Tibial artery (tissue), 4 donors: ENCODE data around the gene MRAS.

Experiments used
- DNase-seq, 2 donors: peaks; one replicate each; pipeline ENCODE4 v3.0.0-alpha.2; 2019
- H3K27ac ChIP-seq, 2 donors: fragments of 200-600 bp; sonication (generic) in 1 of 2; 1 replicate in 1 of 2; 2 replicates in 1 of 2; pipeline ENCODE4 v1.5.1; 2018 to 2019; ENCODE audit warnings: mild to moderate bottlenecking in 1 of 2
- H3K27me3 ChIP-seq, 2 donors: fragments of 200-600 bp; sonication (generic) in 1 of 2; one replicate each; pipeline versions ENCODE4 v1.5.1 to v1.6.0; 2016 to 2019
- H3K36me3 ChIP-seq, 3 donors: fragments of 200-600 bp; sonication (generic) in 2 of 3; one replicate each; pipeline ENCODE4 v1.5.1; 2016 to 2019; ENCODE audit warnings: mild to moderate bottlenecking in 2 of 3
- H3K4me1 ChIP-seq, 4 donors: fragments of 200-600 bp; sonication (generic) in 2 of 4; 1 replicate in 3 of 4; 2 replicates in 1 of 4; pipeline ENCODE4 v1.5.1; 2016 to 2019
- H3K4me3 ChIP-seq, 2 donors: fragments of 200-600 bp; sonication (generic) in 1 of 2; 1 replicate in 1 of 2; 2 replicates in 1 of 2; pipeline ENCODE4 v1.5.1; 2018 to 2019; ENCODE audit warnings: mild to moderate bottlenecking in 2 of 2
- H3K9me3 ChIP-seq, 3 donors: fragments of 200-600 bp; sonication (generic) in 1 of 3; one replicate each; pipeline ENCODE4 v1.5.1; 2016 to 2019
- CTCF ChIP-seq, 2 experiments: fragments of 200-600 bp in 1 of 2; fragments of 450-650 bp in 1 of 2; IDR thresholded peaks; one replicate each; pipeline ENCODE4 v1.5.1; 2017 to 2019; ENCODE audit warnings: antibody characterized with exemption in 2 of 2, mild to moderate bottlenecking in 1 of 2, moderate library complexity in 1 of 2
- intact Hi-C: fragments of 100-400 bp; cut with DNase I; formaldehyde crosslinking; loops from one replicate; pipeline ENCODE4 v1.15.0; 2023; ENCODE audit warnings: low total_unique reads

MRAS gene

GRCh38 chr3:138398791-138399575 lies 50.6 kb downstream of the MRAS start:
- TF ChIP-seq CTCF (IDR thresholded peaks at IDR 0.05), result no peak
- H3K4me3 ChIP-seq, result no peak overlapping the region
- intact Hi-C loops, result no loop called here
- no peaks in the 10 kb centered on the region for H3K9me3 ChIP-seq
- no peak for DNase-seq
- H3K27ac ChIP-seq, result no peak overlapping the region
- H3K4me1 ChIP-seq, result no peaks in the 10 kb centered on the region
- no peaks in the 10 kb centered on the region for H3K27me3 ChIP-seq
- H3K36me3 ChIP-seq, result peaks cover 32 to 59% (median 56%) of the 10 kb centered on the region in 3 donors

- H3K27me3 ChIP-seq, result no peaks in the 10 kb centered on the region
- H3K4me3 ChIP-seq, result no peak overlapping the region
- no peak for TF ChIP-seq CTCF (IDR thresholded peaks at IDR 0.05)
- no peaks in the 10 kb centered on the region for H3K4me1 ChIP-seq
- no peaks in the 10 kb centered on the region for H3K9me3 ChIP-seq
- H3K27ac ChIP-seq, result no peak overlapping the region
- DNase-seq, result peak in 1 of 2 donors; percentile 42
- intact Hi-C loops, result no loop called here
- H3K36me3 ChIP-seq, result peaks cover 40 to 67% (median 64%) of the 10 kb centered on the region in 3 donors
These were observed 51.4 kb downstream of the MRAS start for GRCh38 chr3:138399766-138400165.

- intact Hi-C loops, result no loop called here
- no peak for TF ChIP-seq CTCF (IDR thresholded peaks at IDR 0.05)
- Histone ChIP-seq H3K4me3 (no peak overlapping the region), H3K27ac (no peak overlapping the region), H3K9me3 (no peaks in the 10 kb centered on the region), H3K4me1 (no peaks in the 10 kb centered on the region), H3K27me3 (no peaks in the 10 kb centered on the region), H3K36me3 (peaks cover 49 to 76% (median 73%) of the 10 kb centered on the region in 3 donors)
- DNase-seq, result peak in 1 of 2 donors; percentile 41
These were observed 52.3 kb downstream of the MRAS start for GRCh38 chr3:138400651-138401070.

- Histone ChIP-seq H3K27me3 (no peaks in the 10 kb centered on the region), H3K27ac (no peak overlapping the region), H3K9me3 (no peaks in the 10 kb centered on the region), H3K4me1 (no peaks in the 10 kb centered on the region), H3K4me3 (no peak overlapping the region), H3K36me3 (peaks cover 52 to 78% (median 75%) of the 10 kb centered on the region in 3 donors)
- TF ChIP-seq CTCF (IDR thresholded peaks at IDR 0.05), result no peak
- no peak for DNase-seq
- intact Hi-C loops, result no loop called here
These were observed 53.5 kb downstream of the MRAS start for GRCh38 chr3:138401834-138402233.

- no peaks in the 10 kb centered on the region for H3K27me3 ChIP-seq
- intact Hi-C loops, result no loop called here
- H3K27ac ChIP-seq, result no peak overlapping the region
- no peaks in the 10 kb centered on the region for H3K9me3 ChIP-seq
- no peaks in the 10 kb centered on the region for H3K4me1 ChIP-seq
- no peak overlapping the region for H3K4me3 ChIP-seq
- no peak for DNase-seq
- no peak for TF ChIP-seq CTCF (IDR thresholded peaks at IDR 0.05)
- H3K36me3 ChIP-seq, result peaks cover 43 to 66% (median 65%) of the 10 kb centered on the region in 3 donors
These were observed 55.7 kb downstream of the MRAS start for GRCh38 chr3:138404121-138404520.
